OCI-LY1 (cell line): Measurements from ENCODE around the gene IGLON5.

ENCODE experiments used
- CTCF ChIP-seq: fragments of 200-600 bp; sonication (generic), shearing (Covaris generic); IDR thresholded peaks from 2 replicates; pipeline ENCODE4 v1.5.1; 2017; ENCODE audit warnings: mild to moderate bottlenecking, antibody characterized with exemption, low read length, moderate library complexity, mixed read lengths
- EZH2 ChIP-seq: fragments of 200-600 bp; sonication (generic), shearing (Covaris generic); IDR thresholded peaks from 2 replicates; pipeline ENCODE4 v1.8.0; 2017; ENCODE audit warnings: borderline replicate concordance, mixed run types, mild to moderate bottlenecking, antibody characterized with exemption, low read length, moderate library complexity, mixed read lengths

GRCh38 chr19:51370230-51370629 is 58.8 kb downstream of the IGLON5 start:
- TF ChIP-seq CTCF (no peak), EZH2 (no peak)
